ENCODE results near the gene FCSK. TPM values are rescaled to one million over a fixed set of nuclear protein-coding genes. Genes with fewer than 3 reads are reported as not detected.

Gene FCSK
- total and polyA plus RNA-seq, 2 of the 13 experiments (the other 11 are each of a cell fraction or from before 2014, with no cell fraction given) = 9.1 to 19.2 TPM

GRCh38 chr16:70438969-70439862, 15.2 kb upstream of the FCSK start, which contains the start of gene ST3GAL2 (continued):
- TF ChIP-seq MXD3 (CRISPR knock-in tag; IDR thresholded peaks at IDR 0.05) (peak; percentile 33; the same call in 1 of the 2 replicates), ZSCAN29 (CRISPR knock-in tag; conservative IDR thresholded peaks at IDR 0.05) (0 out of 2 replicates have a peak, but pooled peaks have one; percentile 57), FOXA3 (CRISPR knock-in tag; IDR thresholded peaks at IDR 0.05) (peak; percentile 43; the same call in 1 of the 2 replicates), MAFF (IDR thresholded peaks at IDR 0.05; ENCODE audit: low read depth, low read length) (no peak), ZSCAN21 (CRISPR knock-in tag; IDR thresholded peaks at IDR 0.05; ENCODE audit: borderline replicate concordance) (no peak), ZNF687 (CRISPR knock-in tag; IDR thresholded peaks at IDR 0.05) (peak; percentile 79), GATAD1 (CRISPR knock-in tag; IDR thresholded peaks at IDR 0.05) (peak; percentile 46), MEIS1 (CRISPR knock-in tag; IDR thresholded peaks at IDR 0.05; ENCODE audit: borderline replicate concordance) (peak; percentile 93; the same call in 1 of the 2 replicates), ERF (CRISPR knock-in tag; IDR thresholded peaks at IDR 0.05) (no peak), KAT7 (CRISPR knock-in tag; IDR thresholded peaks at IDR 0.05; ENCODE audit: borderline replicate concordance) (no peak; the same call in 1 of the 2 replicates), HMGA1 (CRISPR knock-in tag; conservative IDR thresholded peaks at IDR 0.05) (no peak), PITX1 (CRISPR knock-in tag; IDR thresholded peaks at IDR 0.05) (peak; percentile 35; the same call in 1 of the 2 replicates), HOXA7 (CRISPR knock-in tag; IDR thresholded peaks at IDR 0.05) (no peak), TARDBP (CRISPR knock-in tag; IDR thresholded peaks at IDR 0.05) (peak; percentile 97), ZNF607 (CRISPR knock-in tag; IDR thresholded peaks at IDR 0.05; ENCODE audit: borderline replicate concordance) (no peak), ZZZ3 (CRISPR knock-in tag; IDR thresholded peaks at IDR 0.05; ENCODE audit: borderline replicate concordance) (peak; percentile 61; the same call in 1 of the 2 replicates), PLRG1 (conservative IDR thresholded peaks at IDR 0.05) (no peak), HES4 (CRISPR knock-in tag; IDR thresholded peaks at IDR 0.05; ENCODE audit: borderline replicate concordance) (no peak; the same call in 1 of the 2 replicates), THRA (CRISPR knock-in tag; IDR thresholded peaks at IDR 0.05; ENCODE audit: borderline replicate concordance) (peak; percentile 6; the same call in 1 of the 2 replicates), TRIM22 (IDR thresholded peaks at IDR 0.05) (no peak), RFXANK (CRISPR knock-in tag; IDR thresholded peaks at IDR 0.05) (no peak; the same call in 1 of the 2 replicates)

Data from HepG2 (cell line).